GM12873 (cell line): ENCODE data around the gene ASXL1.

Experiments
- CTCF ChIP-seq: IDR thresholded peaks from 2 replicates; pipeline ENCODE4 v1.5.1; 2012; ENCODE audit warnings: low read depth, mild to moderate bottlenecking, moderate library complexity, low read length, control low read depth; ENCODE audit not compliant: insufficient read depth; ENCODE audit errors: missing control alignments

The ASXL1 gene

GRCh38 chr20:32429343-32429742, 71.2 kb downstream of the ASXL1 start:
- TF ChIP-seq CTCF: no peak

GRCh38 chr20:32429745-32430360, 71.7 kb downstream of the ASXL1 start:
- TF ChIP-seq CTCF: no peak

GRCh38 chr20:32431457-32431856, 73.3 kb downstream of the ASXL1 start:
- no peak for TF ChIP-seq CTCF

- TF ChIP-seq CTCF: no peak
Measured at GRCh38 chr20:32432277-32432676, 74.1 kb downstream of the ASXL1 start.

GRCh38 chr20:32433311-32434021, 75.3 kb downstream of the ASXL1 start:
- TF ChIP-seq CTCF: no peak

GRCh38 chr20:32434434-32434833, 76.3 kb downstream of the ASXL1 start:
- TF ChIP-seq CTCF: no peak

- TF ChIP-seq CTCF: no peak
Measured at GRCh38 chr20:32435449-32436107, 77.4 kb downstream of the ASXL1 start.
